ENCODE results near the gene OR4D1. TPM values are rescaled to one million over a fixed set of nuclear protein-coding genes. Genes with fewer than 3 reads are reported as not detected.

OR4D1 gene
- total and polyA plus RNA-seq, 2 of the 8 experiments (the other 6 are each of a cell fraction or from before 2014, with no cell fraction given), result 0.32 to 0.39 TPM

DNA sequence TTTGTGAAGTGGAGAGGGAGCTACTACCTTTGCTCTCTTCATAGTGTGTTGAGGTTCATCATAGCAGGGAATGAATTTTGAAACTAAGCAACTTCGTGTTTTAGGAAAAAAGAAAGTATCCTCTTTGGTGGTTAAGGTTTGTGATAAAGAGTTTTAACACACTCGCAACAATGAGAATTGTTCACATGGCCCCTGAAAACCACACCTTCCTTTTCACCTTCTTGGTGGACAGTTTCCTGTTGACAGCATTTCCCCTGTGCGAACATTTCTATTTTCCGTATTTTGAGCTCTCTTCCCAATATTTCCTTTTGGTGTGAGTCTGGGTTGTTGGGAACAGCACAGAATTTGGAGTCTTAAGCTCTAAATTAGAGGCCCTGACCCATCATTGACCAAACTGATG is 22.4 kb downstream of the OR4D1 start:
- FAIRE-seq, result no peak
- no peak for DNase-seq (ENCODE audit: low read depth in 1 of 2, low spot score in 2 of 2)
- Histone ChIP-seq H3K4me1 (replicated peaks in 1 of 4; ENCODE audit: control insufficient read depth in 3 of 4, insufficient read depth in 4 of 4, low read length in 3 of 4) (no peaks in the 10 kb centered on the region), H3K36me3 (ENCODE audit: control insufficient read depth in 2 of 4, insufficient read depth in 4 of 4, low read length in 3 of 4) (no peaks in the 10 kb centered on the region), H2BK120ac (replicated peaks; ENCODE audit: low read depth, low read length) (no peak overlapping the region), H2BK15ac (ENCODE audit: low read length) (no peak overlapping the region), H3K79me2 (ENCODE audit: control insufficient read depth in 1 of 2, insufficient read depth in 2 of 2, low read length in 2 of 2) (no peaks in the 10 kb centered on the region), H3K79me1 (ENCODE audit: low read depth, low read length) (no peaks in the 10 kb centered on the region), H4K5ac (ENCODE audit: insufficient read length, low read depth, low read length) (no peak overlapping the region), H3K9ac (replicated peaks in 1 of 4; ENCODE audit: extremely low read depth in 1 of 4, low read depth in 3 of 4, low read length in 3 of 4) (no peak overlapping the region), H3K4me2 (ENCODE audit: insufficient read depth in 1 of 2, low read depth in 2 of 2, low read length in 2 of 2) (no peak overlapping the region), H4K8ac (ENCODE audit: extremely low read depth, insufficient read depth, low read length) (no peak overlapping the region), H2BK5ac (ENCODE audit: low read depth, low read length) (no peak overlapping the region), H3K9me3 (ENCODE audit: insufficient read depth in 2 of 2, low read depth in 1 of 2, low read length in 1 of 2) (no peaks in the 10 kb centered on the region), H2BK12ac (ENCODE audit: low read depth, low read length) (no peak overlapping the region), H4K20me1 (replicated peaks in 1 of 2; ENCODE audit: control insufficient read depth in 1 of 2, insufficient read depth in 2 of 2, low read length in 2 of 2) (peaks cover 0 to 2% of the 10 kb centered on the region in 2 experiments), H2AFZ (ENCODE audit: low read length) (no peak overlapping the region), H2AK5ac (ENCODE audit: low read depth, low read length) (no peak overlapping the region), H3K18ac (ENCODE audit: extremely low read depth, low read length) (no peak overlapping the region), H2BK20ac (ENCODE audit: low read length) (no peak overlapping the region), H3K27me3 (replicated peaks in 1 of 4; ENCODE audit: control insufficient read depth in 3 of 4, extremely low read depth in 1 of 4, insufficient read depth in 3 of 4, low read length in 3 of 4) (peaks cover 0 to 4% (median 2%) of the 10 kb centered on the region in 4 experiments; a peak in 1 of 7 replicates), H3K23ac (ENCODE audit: insufficient read length) (no peak overlapping the region), H3K14ac (ENCODE audit: insufficient read length) (no peak overlapping the region), H3K4me3 (ENCODE audit: extremely low read depth in 1 of 4, insufficient read depth in 2 of 4, low read depth in 3 of 4, low read length in 4 of 4) (no peak overlapping the region), H3K23me2 (ENCODE audit: low read depth, low read length) (no peaks in the 10 kb centered on the region), H3K4ac (replicated peaks; ENCODE audit: insufficient read length, low read depth, low read length) (no peak overlapping the region), H3K56ac (replicated peaks; ENCODE audit: insufficient read length, low read depth, low read length) (no peak overlapping the region), H3K27ac (ENCODE audit: low read depth, low read length) (no peak overlapping the region), H4K91ac (replicated peaks; ENCODE audit: insufficient read length, low read length) (no peak overlapping the region)
- 79% methylated on average over 4 of the region's 4 CpGs; no CpG with 5 or more reads in 1 of the 2 experiments for WGBS, 2 experiments (ENCODE audit: extremely low coverage in 1 of 2, insufficient coverage in 1 of 2, insufficient read length in 1 of 2, insufficient replicate concordance in 2 of 2, low coverage in 1 of 2, low lambda C conversion rate in 2 of 2, missing lambda C conversion rate in 1 of 2)
- CTCF ChIA-PET (ENCODE audit: partially characterized antibody), result interaction anchor here (1.0 to 11.5 kb wide), 6 partner anchors 45 to 387 kb away, joined by 3 to 71 read pairs (median 3); no protein-coding TSS in a partner anchor
- POLR2A ChIA-PET (ENCODE audit: partially characterized antibody), result interaction anchor here (1.1 to 1.4 kb wide), 2 partner anchors 177 to 184 kb away, joined by 3 to 4 read pairs; no protein-coding TSS in a partner anchor
- no peak for TF ChIP-seq SAP30 (IDR thresholded peaks at IDR 0.05; ENCODE audit: insufficient read depth, insufficient replicate concordance, low read length)
- no peak for TF ChIP-seq SIRT6 (IDR thresholded peaks at IDR 0.05; ENCODE audit: low read length)
- no peak for TF ChIP-seq HDAC2 (IDR thresholded peaks at IDR 0.05; ENCODE audit: borderline replicate concordance in 1 of 2, low read depth in 2 of 2, low read length in 2 of 2)
- no peak for TF ChIP-seq HDAC6 (IDR thresholded peaks at IDR 0.05; ENCODE audit: low read depth, low read length)
- no peak for TF ChIP-seq JUND (IDR thresholded peaks at IDR 0.05; ENCODE audit: low read length)
- no peak for TF ChIP-seq CHD1 (IDR thresholded peaks at IDR 0.05; ENCODE audit: low read depth, low read length)
- no peak for TF ChIP-seq RNF2 (IDR thresholded peaks at IDR 0.05; ENCODE audit: borderline replicate concordance, low read depth, low read length, missing control alignments, poor library complexity, severe bottlenecking)
- TF ChIP-seq CTCF (IDR thresholded peaks at IDR 0.05; ENCODE audit: control extremely low read depth in 1 of 3, insufficient read depth in 1 of 3, low read depth in 1 of 3, low read length in 3 of 3), result no peak
- TF ChIP-seq BACH1 (IDR thresholded peaks at IDR 0.05; ENCODE audit: low read length), result no peak
- no peak for TF ChIP-seq NANOG (IDR thresholded peaks at IDR 0.05; ENCODE audit: insufficient read depth, low read depth, low read length, poor library complexity, severe bottlenecking)
- no peak for TF ChIP-seq TCF12 (IDR thresholded peaks at IDR 0.05; ENCODE audit: low read depth, low read length)

All from H1 (cell line).